ENCODE results near the gene CTNNA3. TPM values are rescaled to one million over a fixed set of nuclear protein-coding genes. Genes with fewer than 3 reads are reported as not detected.

CTNNA3 gene
- total RNA-seq, 1 donor from 2014 or later = 159 TPM

GRCh38 chr10:66926841-66927240 lies 769.2 kb downstream of the CTNNA3 start:
- intact Hi-C loops (cut with micrococcal nuclease) = no loop called here
- Histone ChIP-seq H3K4me1 (peaks cover 21% of the 10 kb centered on the region), H3K4me3 (no peak overlapping the region), H3K9me3 (replicated peaks) (no peaks in the 10 kb centered on the region), H3K36me3 (no peaks in the 10 kb centered on the region), H3K27ac (replicated peaks) (no peak overlapping the region), H3K27me3 (ENCODE audit: low read depth) (peaks cover 49% of the 10 kb centered on the region)
- no peak for DNase-seq
- no peak for TF ChIP-seq CTCF (IDR thresholded peaks at IDR 0.05; ENCODE audit: borderline replicate concordance)

DNA sequence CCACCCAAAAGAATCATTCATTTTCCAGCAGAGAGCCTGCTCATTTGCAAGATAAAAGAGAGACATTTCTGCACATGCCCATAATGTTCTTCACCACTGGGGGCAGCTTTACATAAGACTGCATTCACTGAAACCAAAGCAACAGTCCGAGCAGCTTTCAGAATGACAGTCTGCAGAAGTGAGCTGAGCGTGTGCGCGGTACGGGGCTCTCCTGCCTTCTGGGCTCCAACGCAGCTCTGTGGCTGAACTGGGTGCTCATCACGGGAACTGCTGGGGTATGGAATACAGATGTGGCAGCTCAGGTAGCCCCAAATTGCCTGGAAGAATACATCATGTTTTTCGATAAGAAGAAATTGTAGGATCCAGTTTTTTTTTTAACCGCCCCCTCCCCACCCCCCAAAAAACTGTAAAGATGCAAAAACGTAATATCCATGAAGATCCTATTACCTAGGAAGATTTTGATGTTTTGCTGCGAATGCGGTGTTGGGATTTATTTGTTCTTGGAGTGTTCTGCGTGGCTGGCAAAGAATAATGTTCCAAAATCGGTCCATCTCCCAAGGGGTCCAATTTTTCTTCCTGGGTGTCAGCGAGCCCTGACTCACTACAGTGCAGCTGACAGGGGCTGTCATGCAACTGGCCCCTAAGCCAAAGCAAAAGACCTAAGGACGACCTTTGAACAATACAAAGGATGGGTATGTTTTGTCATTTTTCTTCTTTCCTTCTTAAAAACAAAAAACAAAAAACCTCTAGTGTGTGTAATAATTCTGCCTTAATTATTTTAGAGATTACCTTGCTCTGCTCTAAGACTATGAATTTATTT lies 769.9 kb downstream of the CTNNA3 start, which contains the start of gene LRRTM3:
LRRTM3 (plus strand) TSS at position 141 of the 820 bp plus-strand sequence.
- intact Hi-C loops (cut with micrococcal nuclease) = no loop called here
- peaks cover 21% of the 10 kb centered on the region for H3K4me1 ChIP-seq

GRCh38 chr10:66925373-66925772 lies 770.6 kb downstream of the CTNNA3 start:
- H3K27me3 ChIP-seq (ENCODE audit: low read depth) = peaks cover 37% of the 10 kb centered on the region
- no peak for TF ChIP-seq CTCF (IDR thresholded peaks at IDR 0.05; ENCODE audit: borderline replicate concordance)
- H3K4me1 ChIP-seq = peaks cover 21% of the 10 kb centered on the region
- H3K9me3 ChIP-seq (replicated peaks) = no peaks in the 10 kb centered on the region
- H3K4me3 ChIP-seq = no peak overlapping the region
- H3K27ac ChIP-seq (replicated peaks) = no peak overlapping the region
- no peak for DNase-seq
- intact Hi-C loops (cut with micrococcal nuclease) = no loop called here
- H3K36me3 ChIP-seq = no peaks in the 10 kb centered on the region

More for the DNA sequence above, 769.9 kb downstream of the CTNNA3 start, which contains the start of gene LRRTM3:
- peak; percentile 71 for TF ChIP-seq CTCF (IDR thresholded peaks at IDR 0.05; ENCODE audit: borderline replicate concordance)
- peak; percentile 19 for DNase-seq
- H3K9me3 ChIP-seq (replicated peaks) = no peaks in the 10 kb centered on the region
- H3K36me3 ChIP-seq = no peaks in the 10 kb centered on the region
- peak within 1 kb of the TSS; percentile 34 for H3K4me3 ChIP-seq
- no peak within 1 kb of the TSS for H3K27ac ChIP-seq (replicated peaks)
- peaks cover 44% of the 10 kb centered on the region for H3K27me3 ChIP-seq (ENCODE audit: low read depth)

DNA sequence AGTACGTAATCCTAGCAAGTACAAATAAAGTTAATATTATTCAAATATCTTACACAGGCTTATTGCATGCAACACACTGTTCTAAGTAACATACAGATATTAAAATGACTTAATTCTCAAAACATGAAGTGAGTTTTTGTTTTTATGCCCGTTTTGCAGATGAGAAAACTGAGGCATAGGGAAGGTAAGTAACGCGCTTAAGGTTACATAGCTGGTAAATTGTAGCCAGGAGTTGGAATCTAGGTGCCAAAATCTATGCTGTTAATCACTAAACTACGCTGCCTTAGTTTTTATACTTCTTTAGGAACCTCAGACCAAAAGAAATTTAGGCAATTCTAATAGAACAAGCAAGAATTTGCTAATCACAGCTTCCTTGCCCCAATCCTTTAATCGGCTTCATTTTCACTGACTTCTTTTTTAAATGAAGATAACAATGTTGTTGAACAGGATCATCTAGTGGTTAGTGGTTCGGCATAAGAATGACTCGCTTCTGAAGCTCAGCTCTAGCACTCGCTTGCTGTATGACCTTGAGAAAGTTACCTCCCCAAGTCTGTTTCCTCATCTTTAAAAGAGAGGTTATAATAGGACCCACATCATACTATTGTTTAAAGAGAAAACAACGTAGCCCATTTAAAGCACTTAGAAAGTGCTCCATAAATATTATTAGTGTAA lies 771.2 kb downstream of the CTNNA3 start:
- Histone ChIP-seq H3K27ac (replicated peaks) (no peak overlapping the region), H3K4me3 (no peak overlapping the region), H3K9me3 (replicated peaks) (no peaks in the 10 kb centered on the region), H3K36me3 (no peaks in the 10 kb centered on the region), H3K27me3 (ENCODE audit: low read depth) (peaks cover 31% of the 10 kb centered on the region), H3K4me1 (peaks cover 21% of the 10 kb centered on the region)
- TF ChIP-seq CTCF (IDR thresholded peaks at IDR 0.05; ENCODE audit: borderline replicate concordance) = no peak
- intact Hi-C loops (cut with micrococcal nuclease) = no loop called here
- DNase-seq = no peak

GRCh38 chr10:66919248-66919647 lies 776.7 kb downstream of the CTNNA3 start:
- Histone ChIP-seq H3K4me3 (no peak overlapping the region), H3K36me3 (no peaks in the 10 kb centered on the region), H3K27me3 (ENCODE audit: low read depth) (no peaks in the 10 kb centered on the region), H3K4me1 (no peaks in the 10 kb centered on the region), H3K9me3 (replicated peaks) (no peaks in the 10 kb centered on the region), H3K27ac (replicated peaks) (no peak overlapping the region)
- no peak for DNase-seq
- intact Hi-C loops (cut with micrococcal nuclease) = no loop called here
- TF ChIP-seq CTCF (IDR thresholded peaks at IDR 0.05; ENCODE audit: borderline replicate concordance) = no peak
